ENCODE data around the gene CIITA. TPM values are rescaled to one million over a fixed set of nuclear protein-coding genes. Genes with fewer than 3 reads are reported as not detected.

Gene CIITA
- total RNA-seq, 4 donors from 2014 or later = 27.7 to 107 (median 60.9) TPM

DNA sequence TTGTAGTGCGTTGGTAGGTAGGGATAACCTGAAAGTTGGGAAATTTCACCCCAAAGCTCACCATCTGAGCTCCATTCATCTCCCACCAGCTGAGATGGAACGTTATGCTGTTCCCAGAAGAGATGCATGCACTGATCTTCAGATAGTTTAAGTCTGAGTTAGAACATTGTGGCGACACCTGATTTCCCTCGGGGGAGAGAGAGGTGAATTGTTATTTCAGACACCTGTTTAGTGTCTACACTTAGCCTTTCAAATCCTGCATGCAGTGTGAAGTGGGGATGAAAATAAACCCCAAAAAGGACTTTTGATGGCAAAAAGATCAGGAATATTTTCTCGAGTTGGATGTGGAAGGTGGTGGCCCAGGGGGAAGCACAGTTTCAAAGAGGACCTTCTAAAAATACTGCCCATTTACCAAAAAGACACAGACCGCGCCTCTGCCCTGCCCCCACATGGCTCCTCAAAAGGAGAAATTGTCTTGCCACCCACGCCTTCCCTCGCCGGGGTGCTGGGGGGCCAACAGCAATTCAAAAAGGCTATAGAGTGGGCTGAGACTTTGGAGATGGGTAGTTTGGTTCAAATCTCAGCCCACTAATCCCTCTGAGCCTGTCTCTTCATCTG is 11.4 kb downstream of the CIITA start:
- peak overlapping the region in 2 of 4 donors; percentile 4 to 13 for H3K4me3 ChIP-seq
- peaks cover 3 to 13% (median 9%) of the 10 kb centered on the region in 4 donors for H3K4me1 ChIP-seq
- peak overlapping the region in 2 of 4 donors; percentile 50 to 89 for H3K27ac ChIP-seq
- TF ChIP-seq, protein P1, sequence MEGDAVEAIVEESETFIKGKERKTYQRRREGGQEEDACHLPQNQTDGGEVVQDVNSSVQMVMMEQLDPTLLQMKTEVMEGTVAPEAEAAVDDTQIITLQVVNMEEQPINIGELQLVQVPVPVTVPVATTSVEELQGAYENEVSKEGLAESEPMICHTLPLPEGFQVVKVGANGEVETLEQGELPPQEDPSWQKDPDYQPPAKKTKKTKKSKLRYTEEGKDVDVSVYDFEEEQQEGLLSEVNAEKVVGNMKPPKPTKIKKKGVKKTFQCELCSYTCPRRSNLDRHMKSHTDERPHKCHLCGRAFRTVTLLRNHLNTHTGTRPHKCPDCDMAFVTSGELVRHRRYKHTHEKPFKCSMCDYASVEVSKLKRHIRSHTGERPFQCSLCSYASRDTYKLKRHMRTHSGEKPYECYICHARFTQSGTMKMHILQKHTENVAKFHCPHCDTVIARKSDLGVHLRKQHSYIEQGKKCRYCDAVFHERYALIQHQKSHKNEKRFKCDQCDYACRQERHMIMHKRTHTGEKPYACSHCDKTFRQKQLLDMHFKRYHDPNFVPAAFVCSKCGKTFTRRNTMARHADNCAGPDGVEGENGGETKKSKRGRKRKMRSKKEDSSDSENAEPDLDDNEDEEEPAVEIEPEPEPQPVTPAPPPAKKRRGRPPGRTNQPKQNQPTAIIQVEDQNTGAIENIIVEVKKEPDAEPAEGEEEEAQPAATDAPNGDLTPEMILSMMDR (IDR thresholded peaks at IDR 0.05) = no peak
- no peak for TF ChIP-seq POLR2A (IDR thresholded peaks at IDR 0.05)
- no peaks in the 10 kb centered on the region for H3K9me3 ChIP-seq
- no peaks in the 10 kb centered on the region for H3K27me3 ChIP-seq
- no peaks in the 10 kb centered on the region for H3K36me3 ChIP-seq
- DNase-seq = peak in 2 of 3 donors; percentile 77 to 83

DNA sequence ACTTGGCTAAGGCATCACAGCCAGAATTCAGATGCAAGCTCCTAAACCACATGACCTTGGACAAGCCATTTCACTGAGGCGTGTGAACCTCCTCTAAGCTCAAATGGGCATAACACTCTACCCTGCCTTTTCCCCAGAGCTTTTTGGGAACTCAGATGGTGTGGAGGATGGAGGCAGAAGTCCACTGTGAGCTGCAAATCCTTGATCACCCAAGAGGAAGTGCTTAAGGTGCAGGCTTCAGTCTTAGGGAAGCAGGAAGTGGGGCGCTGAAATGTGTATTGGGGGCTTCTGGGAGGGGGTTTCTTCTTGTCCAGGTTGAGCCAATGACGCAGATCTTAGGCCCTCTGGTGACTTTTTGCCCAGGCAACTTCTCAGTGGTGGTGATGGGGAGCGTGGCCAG is 12.9 kb downstream of the CIITA start:
- Histone ChIP-seq H3K4me3 (no peak overlapping the region), H3K36me3 (no peaks in the 10 kb centered on the region), H3K27ac (peak overlapping the region in 2 of 4 donors; percentile 50 to 89), H3K9me3 (no peaks in the 10 kb centered on the region), H3K27me3 (no peaks in the 10 kb centered on the region), H3K4me1 (peaks cover 3 to 16% (median 6%) of the 10 kb centered on the region in 4 donors)
- TF ChIP-seq POLR2A (IDR thresholded peaks at IDR 0.05) = no peak
- TF ChIP-seq, protein P1 (IDR thresholded peaks at IDR 0.05) = no peak
- no peak for DNase-seq

DNA sequence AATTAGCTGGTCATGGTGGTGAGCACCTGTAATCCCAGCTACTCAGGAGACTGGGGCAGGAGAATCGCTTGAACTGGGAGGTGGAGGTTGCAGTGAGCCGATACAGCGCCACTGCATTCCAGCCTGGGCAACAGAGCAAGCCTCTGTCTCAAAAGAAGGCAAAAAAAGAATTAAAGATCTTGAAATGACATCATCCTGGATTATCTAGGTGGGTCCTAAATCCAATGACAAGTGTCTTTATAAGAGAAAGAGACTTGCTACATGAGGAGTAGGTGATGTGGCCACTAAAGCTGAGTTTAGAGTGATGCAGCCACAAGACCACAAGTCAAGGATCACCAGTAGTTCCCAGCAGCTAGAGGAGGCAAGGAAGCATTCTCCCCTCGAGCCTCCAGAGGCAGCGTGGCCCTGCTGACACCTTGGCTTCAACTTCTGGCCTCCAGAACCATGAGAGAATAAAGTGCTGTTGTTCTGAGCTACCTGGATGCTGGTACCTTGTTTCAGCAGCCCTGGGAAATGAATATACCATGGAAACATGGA is 15.8 kb downstream of the CIITA start:
- DNase-seq = no peak
- Histone ChIP-seq H3K4me1 (peaks cover 3 to 15% (median 6%) of the 10 kb centered on the region in 4 donors), H3K36me3 (no peaks in the 10 kb centered on the region), H3K27me3 (no peaks in the 10 kb centered on the region), H3K9me3 (no peaks in the 10 kb centered on the region), H3K4me3 (no peak overlapping the region), H3K27ac (peak overlapping the region in 2 of 4 donors; percentile 25 to 89)
- TF ChIP-seq, protein P1 (IDR thresholded peaks at IDR 0.05) = no peak

DNA sequence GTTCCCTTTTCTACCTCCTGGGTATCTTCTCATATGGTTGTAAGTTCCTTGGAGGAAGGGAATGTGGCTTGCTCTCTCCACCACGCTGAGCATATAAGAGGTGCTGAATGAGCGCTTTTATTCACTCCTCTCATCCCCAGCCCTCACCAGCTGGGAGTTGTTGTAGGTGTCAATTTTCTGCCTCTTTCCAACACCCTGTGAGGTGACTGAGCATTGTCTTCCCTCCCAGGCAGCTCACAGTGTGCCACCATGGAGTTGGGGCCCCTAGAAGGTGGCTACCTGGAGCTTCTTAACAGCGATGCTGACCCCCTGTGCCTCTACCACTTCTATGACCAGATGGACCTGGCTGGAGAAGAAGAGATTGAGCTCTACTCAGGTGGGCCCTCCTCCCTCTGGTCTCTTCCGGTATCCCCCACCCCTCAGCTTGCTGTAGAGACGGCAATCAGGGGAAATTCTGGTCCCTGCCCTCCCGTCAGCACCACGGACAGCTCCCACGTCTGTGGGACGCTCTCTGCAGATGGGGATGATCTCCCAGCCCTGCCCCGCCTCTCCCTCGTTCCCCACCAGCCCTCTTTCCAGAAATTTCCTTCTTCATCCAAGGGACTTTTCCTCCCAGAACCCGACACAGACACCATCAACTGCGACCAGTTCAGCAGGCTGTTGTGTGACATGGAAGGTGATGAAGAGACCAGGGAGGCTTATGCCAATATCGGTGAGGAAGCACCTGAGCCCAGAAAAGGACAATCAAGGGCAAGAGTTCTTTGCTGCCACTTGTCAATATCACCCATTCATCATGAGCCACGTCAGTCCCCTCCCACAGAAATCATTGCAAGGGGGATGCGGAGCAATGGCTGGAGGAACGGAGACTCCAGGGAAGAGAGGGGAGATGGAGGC is 18.3 kb downstream of the CIITA start:
- peak overlapping the region in 1 of 4 donors; percentile 31 for H3K27ac ChIP-seq
- no peaks in the 10 kb centered on the region for H3K9me3 ChIP-seq
- peaks cover 0 to 9% (median 4%) of the 10 kb centered on the region in 4 donors for H3K4me1 ChIP-seq
- DNase-seq = peak in 2 of 3 donors; percentile 48 to 68
- no peaks in the 10 kb centered on the region for H3K27me3 ChIP-seq
- TF ChIP-seq, protein P1 (IDR thresholded peaks at IDR 0.05) = no peak
- no peak for TF ChIP-seq POLR2A (IDR thresholded peaks at IDR 0.05)
- H3K36me3 ChIP-seq = peaks cover 0 to 15% (median 0%) of the 10 kb centered on the region in 3 donors
- H3K4me3 ChIP-seq = no peak overlapping the region

DNA sequence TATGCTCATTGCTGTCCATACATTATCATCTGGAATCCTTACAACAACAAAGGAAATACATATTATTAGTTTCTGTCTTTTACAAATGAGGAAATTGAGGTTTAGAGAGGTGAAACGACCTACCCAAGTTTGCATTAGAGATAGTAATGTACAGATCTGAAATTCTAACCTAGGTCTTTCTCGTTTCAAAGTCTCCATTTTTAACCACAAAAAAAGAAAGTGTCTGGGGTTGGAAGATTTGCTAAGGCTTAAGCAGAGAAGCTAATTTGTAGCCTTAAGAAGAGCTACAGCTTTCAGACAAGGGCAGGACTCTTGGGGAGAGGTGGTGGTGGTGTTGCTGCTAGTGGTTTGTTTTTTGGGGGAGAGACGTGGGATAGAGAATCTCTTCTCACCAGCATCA is 19.2 kb downstream of the CIITA start:
- Histone ChIP-seq H3K27me3 (no peaks in the 10 kb centered on the region), H3K9me3 (no peaks in the 10 kb centered on the region), H3K36me3 (peaks cover 0 to 17% (median 0%) of the 10 kb centered on the region in 3 donors), H3K4me1 (peaks cover 0 to 9% (median under 1%) of the 10 kb centered on the region in 4 donors), H3K4me3 (no peak overlapping the region), H3K27ac (peak overlapping the region in 1 of 4 donors; percentile 61)
- no peak for DNase-seq
- TF ChIP-seq, protein P1 (IDR thresholded peaks at IDR 0.05) = no peak
- no peak for TF ChIP-seq POLR2A (IDR thresholded peaks at IDR 0.05)

Data from Peyer's patch (tissue), 4 donors.